Measurements from ENCODE around the gene NFKBIL1.
"Not testable (repeated sequence)": the region's sequence is repeated elsewhere in the genome, so short reads cannot be mapped to it uniquely, and the experiment has no call there.

Gene NFKBIL1

GRCh38 chr6:31581434-31582229, 34.2 kb downstream of the NFKBIL1 start:
- DNase-seq, result peak; percentile 15 to 56 (median 31)

DNA sequence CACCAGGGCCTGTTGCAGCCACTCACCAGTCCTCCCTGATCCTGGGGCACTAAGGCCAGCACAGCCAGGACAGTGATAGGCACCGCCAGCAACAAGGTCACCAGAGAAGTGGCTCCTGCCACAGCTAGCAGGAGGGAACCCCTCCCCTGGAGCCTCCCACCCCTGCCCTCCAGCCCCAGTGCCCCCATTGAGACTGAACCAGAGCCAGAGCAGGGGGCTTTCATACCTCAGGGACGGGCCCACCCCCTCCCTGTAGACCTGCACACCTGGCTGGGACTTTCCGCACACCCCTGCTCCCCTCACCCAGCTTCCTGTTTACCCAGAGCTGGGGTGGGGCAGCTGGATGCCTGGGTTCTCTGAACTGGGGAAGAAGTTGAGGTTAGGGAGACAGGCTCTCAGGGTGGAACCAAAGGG, 34.8 kb downstream of the NFKBIL1 start, which contains the start of gene LTB:
Gene LTB, minus strand, starts transcription at position 195 of the 414 bp plus-strand sequence. Its CDS starts 7 bp downstream, at position 188.
- no peak for DNase-seq

DNA sequence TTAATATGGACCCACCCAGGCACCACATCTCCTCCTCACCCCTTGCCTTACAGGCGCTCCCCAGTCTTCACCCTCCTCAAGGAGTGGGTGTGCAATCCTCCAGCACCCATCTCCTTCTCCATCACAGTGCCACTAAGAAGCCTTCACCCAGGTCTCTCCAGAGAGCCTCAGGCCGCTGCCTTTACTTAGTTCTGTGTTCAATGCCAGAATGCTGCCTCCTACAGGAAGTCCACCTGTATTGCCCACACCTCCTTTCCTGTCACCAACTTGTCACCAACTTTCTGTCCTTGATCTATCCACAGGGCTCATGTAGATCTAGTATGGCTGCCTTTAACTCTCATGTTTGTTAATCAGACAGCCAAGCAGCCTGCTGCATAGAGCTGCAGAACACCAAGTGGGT, 38.1 kb downstream of the NFKBIL1 start:
- DNase-seq, result no peak

DNA sequence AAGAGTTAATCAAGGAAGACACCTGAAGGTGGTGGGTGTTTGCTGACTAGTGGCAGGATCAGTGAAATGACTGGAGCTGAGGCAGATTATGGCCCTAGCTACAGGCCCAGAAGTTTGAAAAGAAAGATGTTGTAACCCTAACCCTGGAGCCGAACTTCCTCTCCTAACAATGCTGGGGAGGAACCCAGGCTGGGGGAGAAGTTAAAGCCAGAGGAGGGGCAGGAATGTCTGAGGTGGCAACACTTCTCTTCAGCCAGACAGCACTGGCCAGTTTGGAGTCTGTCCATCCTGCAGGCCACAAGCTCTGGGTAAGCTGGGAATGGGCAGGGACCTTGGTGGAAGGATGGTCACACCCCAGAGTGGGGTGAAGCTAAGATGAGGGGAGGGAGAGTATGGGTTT, 38.6 kb downstream of the NFKBIL1 start, which contains the start of gene LST1:
Gene LST1, plus strand, starts transcription at position 270 of the 400 bp plus-strand sequence. CDS start 1,023 bp downstream, outside the sequence.
- DNase-seq, result peak; percentile 74 to 77 (median 77)

DNA sequence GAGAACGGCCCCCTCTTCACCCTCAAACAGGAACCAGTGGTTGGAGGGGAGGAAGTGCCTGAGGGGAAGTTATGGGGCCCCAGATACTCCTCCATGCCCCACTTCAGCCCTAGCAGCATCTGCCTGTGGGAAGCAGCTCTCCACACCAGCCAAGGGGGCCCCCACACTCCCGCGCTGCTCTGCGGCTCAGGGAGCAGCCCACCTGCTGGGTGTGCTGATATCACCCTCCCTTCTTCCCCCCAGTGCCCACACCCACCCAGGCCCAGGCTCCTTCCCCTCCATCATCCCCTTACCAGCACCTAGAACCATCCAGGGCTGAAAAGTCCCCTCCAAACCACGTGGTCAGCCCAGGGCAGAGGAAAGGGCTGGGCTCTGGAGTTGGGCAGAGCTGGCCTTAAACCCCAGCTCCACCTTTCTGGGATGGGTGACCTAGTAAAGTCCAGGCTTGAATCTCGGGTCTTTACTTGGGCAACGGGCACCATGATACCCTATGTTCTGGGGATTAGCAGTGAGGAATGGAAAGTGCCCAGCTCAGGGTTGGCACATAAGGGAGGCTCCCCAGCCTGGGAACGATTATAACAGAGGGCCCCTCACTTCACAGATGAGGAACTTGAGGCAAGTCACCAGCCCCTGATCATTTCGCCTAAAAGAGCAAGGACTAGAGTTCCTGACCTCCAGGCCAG, 39.3 kb downstream of the NFKBIL1 start:
- peak; percentile 65 to 75 (median 66) for DNase-seq

- peak in 2 of 3 donors; percentile 37 to 38 for DNase-seq
Measured at GRCh38 chr6:31587791-31588777, 40.7 kb downstream of the NFKBIL1 start.

- peak; percentile 69 to 73 (median 73) for DNase-seq
Measured at GRCh38 chr6:31588871-31589650, 41.7 kb downstream of the NFKBIL1 start.

DNA sequence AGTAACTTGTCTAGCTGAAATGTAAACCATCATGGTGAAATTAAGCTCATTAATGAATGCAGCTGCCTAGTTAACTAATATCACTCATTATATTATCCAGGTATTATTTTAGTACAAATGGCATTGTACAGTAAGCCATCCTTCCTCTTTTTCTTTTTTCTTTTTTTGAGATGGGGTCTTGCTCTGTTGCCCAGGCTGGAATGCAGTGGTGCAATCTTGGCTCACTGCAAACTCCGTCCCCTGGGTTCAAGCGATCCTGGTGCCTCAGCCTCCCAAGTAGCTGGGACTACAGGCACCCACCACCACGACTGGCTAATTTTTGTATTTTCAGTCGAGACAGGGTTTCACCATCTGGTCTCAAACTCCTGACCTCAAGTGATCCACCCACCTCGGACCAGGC, 43.3 kb downstream of the NFKBIL1 start:
- not testable (repeated sequence) for DNase-seq

DNA sequence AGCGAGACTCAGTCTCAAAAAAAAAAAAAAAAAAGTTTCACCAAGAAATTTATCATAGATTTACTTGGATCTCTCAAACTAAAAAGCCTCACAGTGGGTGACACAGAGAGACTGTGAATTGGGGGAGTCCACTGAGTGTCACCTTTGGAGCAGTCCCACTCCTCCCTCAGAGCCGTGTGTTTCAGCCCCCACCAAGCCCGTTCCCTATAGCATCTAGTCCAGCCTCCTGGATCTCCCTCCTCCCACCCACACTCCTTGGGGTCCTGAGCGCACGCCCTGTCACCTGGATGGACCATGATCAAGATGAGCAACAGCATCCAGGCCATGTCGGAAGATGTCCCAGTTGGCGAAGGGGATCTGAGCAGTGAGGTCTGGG, 45.0 kb downstream of the NFKBIL1 start:
- no peak for DNase-seq

DNA sequence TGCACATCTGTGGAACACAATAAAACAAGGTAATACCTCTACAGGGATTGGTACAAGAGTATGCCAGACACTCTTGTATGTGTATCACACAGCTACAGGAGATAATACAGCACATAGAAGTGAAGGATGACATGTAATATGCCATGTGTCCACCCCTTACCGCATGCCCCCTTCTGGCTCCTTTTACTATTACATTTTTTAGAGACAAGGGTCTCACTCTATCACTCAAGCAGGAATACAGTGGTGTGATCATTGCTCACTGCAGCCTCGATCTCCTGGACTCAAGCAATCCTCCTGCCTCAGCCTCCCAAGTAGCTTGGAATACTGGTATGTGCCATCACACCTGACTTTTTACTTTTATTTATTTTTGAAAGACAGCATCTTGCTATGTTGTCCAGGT, 49.6 kb downstream of the NFKBIL1 start:
- peak; percentile 69 to 76 (median 76) for DNase-seq

- no peak for DNase-seq
Measured at GRCh38 chr6:31607317-31607716, 59.9 kb downstream of the NFKBIL1 start.
